GM18951 (cell line): ENCODE results near the gene BMP8A.
"Not testable (repeated sequence)": the region's sequence is repeated elsewhere in the genome, so short reads cannot be mapped to it uniquely, and the experiment has no call there.

ENCODE experiments used
- POLR2A ChIP-seq: IDR thresholded peaks from 4 replicates; pipeline ENCODE4 v1.6.1; 2011; ENCODE audit warnings: mild to moderate bottlenecking; ENCODE audit not compliant: insufficient read length, insufficient read depth; ENCODE audit errors: extremely low read depth
- in situ Hi-C: fragments of 300-500 bp; cut with MboI; formaldehyde crosslinking; loops from one replicate; pipeline ENCODE4 v1.12.0; 2022; ENCODE audit warnings: low sequenced_read_pairs, mixed read lengths, inconsistent platforms; ENCODE audit not compliant: unreplicated experiment

BMP8A gene

DNA sequence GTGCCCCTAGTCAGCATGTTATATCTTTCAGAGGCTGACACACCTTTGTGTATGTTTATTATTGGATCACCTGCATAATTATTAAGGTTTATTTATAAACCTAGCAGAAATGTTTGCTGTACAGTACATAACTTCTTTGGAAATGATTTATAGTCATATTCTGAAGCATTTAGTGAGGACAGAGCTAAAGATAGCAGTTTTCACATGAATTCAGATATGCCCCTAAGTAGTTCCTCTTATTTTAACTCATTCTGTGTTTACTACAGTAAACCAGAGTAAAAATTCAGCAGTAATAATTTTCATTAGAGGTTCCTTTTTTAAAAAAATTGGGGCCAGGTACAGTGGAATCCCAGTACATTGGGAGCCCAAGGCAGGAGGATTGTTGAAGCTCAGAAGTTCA is 21.4 kb upstream of the BMP8A start:
- in situ Hi-C loops: no loop called here
- no peak for TF ChIP-seq POLR2A

DNA sequence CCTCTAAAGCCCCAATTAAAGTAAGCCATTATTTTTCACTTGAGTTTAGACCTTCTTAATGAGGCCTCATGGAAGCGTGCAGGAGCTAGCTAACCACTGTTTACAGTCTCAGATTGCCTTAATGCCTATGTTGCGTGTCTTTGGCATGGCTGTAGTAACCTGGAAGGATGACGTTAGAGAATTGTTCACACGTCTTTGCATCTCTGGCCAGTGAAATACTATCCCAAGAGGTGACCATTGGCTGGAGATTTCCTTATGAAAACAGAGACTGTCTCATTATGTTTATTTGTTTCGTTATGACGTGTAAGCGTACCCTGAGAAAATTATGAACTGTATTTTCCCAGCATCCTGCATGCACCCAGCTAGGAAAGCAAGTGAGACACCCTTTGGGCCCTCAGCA is 18.6 kb upstream of the BMP8A start:
- in situ Hi-C loops: no loop called here
- no peak for TF ChIP-seq POLR2A

DNA sequence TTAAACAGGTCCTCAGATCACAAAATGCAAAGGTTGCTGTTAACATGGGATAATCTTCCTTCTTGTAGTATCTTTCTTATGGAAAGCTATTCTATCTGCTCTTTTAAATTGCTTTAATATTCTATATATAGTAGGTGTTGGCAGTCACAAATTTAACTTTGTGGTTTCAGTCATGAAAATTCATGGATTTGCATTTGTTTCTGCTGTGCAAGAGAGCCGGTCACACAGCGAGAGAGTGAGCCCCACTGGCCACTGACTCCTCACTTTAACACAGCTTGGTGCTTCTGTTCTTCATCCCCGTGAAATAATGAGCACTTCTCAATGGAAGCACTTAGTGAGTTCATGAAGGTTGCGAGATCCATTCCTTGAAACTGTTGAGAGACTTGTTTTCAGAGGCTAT is 18.1 kb upstream of the BMP8A start:
- in situ Hi-C loops: no loop called here
- TF ChIP-seq POLR2A: no peak

DNA sequence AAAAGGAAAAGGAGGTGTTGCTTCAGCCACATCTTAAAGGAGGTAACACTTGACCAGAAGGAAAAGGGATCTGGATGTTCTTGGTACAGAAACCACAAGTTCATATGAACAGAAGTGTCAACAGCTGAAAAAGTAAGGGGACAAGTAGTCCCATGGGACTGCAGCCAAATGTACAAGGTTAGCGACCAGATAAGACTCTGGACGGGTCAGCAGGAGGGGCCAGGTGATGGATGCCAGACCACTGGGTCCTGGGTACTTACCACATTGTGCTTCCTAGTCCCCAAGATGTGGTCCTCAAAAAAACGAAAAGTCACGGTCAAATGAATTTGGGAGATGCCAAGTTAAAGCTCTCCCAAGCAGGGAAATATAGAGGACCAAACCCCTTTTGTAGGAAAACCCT is 16.6 kb upstream of the BMP8A start:
- no peak for TF ChIP-seq POLR2A
- in situ Hi-C loops: no loop called here

DNA sequence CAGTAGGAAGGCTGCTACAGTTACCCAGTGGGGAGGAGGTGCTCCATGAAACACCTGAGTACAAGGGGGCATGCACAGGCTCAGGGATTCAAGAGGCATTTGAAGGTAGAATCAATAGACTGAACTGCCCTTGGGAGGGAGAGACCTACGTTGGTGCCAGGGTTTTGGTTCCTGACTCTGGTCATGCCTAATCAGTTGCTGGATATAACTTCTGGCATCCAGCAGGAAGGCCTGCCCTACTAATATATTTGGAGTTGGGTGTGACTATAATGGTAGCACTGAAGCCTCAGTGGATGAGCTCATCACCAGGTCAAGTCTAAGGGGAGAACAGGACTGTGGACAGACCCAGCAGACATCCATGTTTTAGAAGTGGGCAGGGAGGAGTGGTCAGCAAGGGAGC is 15.9 kb upstream of the BMP8A start:
- in situ Hi-C loops: not testable (repeated sequence)

DNA sequence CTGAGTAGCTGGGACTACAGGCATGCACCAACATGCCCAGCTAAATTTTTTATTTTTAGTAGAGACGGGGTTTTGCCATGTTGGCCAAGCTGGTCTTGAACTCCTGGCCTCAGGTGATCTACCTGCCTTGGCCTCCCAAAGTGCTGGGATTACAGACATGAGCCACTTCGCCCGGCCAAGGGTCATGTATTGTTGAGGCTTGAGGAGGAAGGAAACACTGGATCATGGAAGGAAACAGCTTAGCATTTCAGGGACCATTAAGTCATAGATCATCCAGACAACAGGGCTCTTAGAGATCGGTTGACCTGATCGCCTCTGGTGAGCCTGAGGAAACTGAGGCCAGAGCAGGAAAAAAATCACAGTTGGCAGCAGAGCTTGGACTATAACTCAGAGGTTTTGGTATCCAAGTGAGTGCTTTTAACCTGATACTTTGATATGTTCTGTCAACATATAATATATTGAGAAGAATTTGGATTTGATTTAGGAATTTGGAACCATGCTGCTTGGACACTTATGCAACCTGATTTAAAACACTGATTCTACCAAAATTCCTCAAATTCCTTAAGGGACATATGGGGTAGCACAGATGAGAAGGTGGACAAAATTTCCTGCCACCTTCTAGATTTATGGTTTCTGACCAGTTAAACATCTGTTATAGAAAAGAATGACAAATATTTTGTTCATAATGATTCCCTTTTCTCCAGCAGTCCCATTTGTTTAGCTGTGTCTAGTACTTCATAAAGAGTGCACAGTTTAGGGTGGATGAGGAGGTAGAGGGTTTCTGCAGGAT is 13.1 kb upstream of the BMP8A start:
- no peak for TF ChIP-seq POLR2A
- in situ Hi-C loops: no loop called here

DNA sequence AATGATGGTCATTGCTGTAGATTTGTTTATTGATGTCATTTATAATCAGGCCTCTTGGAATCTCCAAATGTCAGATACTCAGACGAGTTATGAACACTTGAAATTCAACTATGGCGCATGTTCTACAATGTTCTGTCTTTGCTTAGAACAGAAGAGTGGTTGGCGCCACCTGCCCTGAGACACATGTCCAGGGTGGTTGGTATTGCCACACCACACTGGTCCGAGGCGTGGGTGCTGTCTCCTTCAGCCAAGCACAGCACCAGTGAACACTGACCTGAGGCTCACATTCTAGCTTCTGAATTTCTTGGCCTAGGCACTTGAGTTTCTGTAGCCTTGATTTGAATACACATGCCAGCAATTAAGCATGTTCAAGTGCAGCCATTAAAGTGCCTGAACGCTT is 10.1 kb upstream of the BMP8A start:
- in situ Hi-C loops: loop anchor here (10.0 kb wide), 1 partner anchor 54 kb away; no protein-coding TSS in a partner anchor
- TF ChIP-seq POLR2A: no peak

DNA sequence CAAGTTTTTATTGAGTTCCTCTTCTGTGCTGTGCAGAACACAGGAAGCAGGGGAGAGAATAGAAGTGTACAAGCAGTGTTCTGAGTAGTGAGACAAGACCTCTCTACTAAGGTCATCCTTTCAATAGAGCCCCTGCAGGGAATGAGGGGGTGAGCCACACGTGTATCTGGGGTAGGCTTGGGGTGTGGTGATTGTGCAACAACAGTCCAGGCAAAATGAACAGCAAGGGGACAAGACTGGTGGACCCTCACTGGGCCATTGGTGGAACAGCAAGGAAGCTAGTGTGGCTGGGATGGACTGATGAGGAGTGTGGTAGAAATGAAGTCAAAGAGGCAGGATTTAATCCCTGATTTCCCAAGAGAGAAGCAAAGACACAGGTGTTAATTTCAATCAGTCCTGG is 8.2 kb upstream of the BMP8A start:
- TF ChIP-seq POLR2A: no peak
- in situ Hi-C loops: loop anchor here (10.0 kb wide), 1 partner anchor 52 kb away; no protein-coding TSS in a partner anchor

DNA sequence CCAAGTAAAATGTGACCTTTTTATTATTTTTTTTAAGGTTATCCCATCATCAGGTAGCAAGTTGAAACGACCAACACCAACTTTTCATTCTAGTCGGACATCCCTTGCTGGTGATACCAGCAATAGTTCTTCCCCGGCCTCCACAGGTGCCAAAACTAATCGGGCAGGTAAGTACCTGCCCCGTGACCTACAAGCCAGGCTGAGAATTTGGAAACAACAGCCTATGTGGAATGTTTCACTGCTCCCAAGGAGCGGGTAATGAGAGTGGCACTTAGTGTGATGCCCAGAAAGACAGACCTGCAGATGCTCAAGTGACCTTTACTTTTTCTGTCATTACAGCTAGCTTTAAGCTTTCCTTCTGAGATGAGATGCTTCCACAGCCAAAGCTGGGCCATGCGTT is 6.9 kb upstream of the BMP8A start:
- in situ Hi-C loops: loop anchor here (10.0 kb wide), 1 partner anchor 50 kb away; no protein-coding TSS in a partner anchor
- no peak for TF ChIP-seq POLR2A

DNA sequence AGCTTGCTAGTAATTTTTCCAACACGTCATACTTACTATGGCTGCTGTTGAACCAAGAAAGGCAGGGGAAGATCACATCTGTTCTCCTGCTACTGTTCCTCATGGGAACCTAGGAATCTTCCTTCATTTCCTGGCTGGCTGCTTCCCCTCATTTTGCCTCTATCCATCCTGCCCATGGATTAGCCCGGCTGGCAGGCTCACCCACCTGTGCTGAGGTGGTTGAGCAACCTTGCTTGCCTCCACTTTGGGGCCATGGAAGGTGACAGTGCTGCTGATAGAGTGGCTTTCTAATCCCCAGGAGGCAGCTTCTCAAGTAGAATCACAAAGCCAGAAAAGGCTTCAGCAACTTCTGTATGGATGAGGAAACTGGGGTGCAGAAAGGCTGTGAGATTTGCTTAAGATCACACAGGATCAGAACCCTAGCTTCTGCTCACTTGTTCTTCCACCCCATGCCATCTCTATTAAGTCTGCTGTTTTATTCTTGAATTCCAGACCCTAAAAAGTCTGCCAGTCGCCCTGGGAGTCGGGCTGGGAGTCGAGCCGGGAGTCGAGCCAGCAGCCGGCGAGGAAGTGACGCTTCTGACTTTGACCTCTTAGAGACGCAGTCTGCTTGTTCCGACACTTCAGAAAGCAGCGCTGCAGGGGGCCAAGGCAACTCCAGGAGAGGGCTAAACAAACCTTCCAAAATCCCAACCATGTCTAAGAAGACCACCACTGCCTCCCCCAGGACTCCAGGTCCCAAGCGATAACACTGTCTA is 6.2 kb upstream of the BMP8A start:
- TF ChIP-seq POLR2A: no peak
- in situ Hi-C loops: loop anchor here (10.0 kb wide), 1 partner anchor 50 kb away; no protein-coding TSS in a partner anchor

DNA sequence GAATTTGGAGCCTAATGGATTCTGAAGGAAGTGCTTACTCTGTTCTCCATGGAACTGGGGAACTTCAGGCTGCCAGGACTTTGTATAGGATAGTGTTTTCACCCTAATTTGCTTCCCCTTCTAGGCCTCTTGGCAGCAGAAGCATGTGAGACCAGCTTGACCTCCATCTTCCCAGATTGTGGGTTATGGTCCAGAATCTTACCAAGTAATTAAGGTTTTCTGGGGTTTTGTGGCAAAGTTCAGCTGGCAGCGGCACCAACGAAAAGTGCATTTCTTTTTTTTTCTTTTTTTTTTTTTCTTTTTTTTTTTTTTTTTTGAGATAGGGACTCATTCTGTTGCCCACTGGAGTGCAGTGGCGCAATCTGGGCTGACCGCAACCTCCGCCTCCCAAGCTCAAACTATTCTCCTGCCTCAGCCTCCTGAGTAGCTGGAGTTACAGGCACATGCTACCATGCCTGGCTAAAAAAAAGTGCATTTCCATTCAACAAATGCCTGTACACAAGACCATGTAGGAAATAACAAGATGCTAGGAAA is 3.4 kb upstream of the BMP8A start:
- no peak for TF ChIP-seq POLR2A
- in situ Hi-C loops: loop anchor here (10.0 kb wide), 1 partner anchor 47 kb away; no protein-coding TSS in a partner anchor

DNA sequence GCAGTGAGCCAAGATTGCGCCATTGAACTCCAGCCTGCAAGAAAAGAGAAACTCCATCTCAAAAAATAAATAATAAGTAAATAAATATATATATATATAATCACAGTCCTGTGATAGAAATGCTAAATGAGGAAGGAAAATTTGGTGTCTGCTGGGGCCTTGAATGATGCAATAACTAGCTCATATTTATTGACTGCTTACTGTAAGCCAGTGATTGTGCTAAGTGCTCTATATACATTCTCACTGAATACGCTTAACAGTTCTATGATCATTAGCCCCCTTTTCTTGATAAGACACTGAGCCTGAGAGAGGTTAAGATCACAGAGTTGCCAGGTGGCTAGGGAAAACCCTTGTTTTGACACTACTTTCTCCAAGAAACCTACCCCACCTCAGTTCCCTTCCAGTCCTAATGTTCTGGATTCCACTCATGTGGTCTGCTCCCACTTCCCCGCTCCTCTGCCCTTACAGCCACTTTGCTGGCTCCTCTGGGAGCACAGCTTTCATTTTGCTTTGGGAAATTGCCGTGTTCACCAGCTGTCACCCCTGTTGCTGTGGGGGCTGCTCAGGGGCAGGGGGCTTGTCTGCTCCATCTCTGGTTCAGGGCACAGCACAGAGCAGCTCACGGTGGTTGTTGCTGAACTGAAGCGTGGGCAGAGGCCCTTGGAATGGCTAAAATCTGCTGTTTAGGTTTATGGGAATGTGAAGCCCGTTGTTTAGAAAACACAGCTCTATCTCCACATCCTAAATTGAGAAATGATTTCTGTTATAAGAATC is 2.5 kb upstream of the BMP8A start:
- in situ Hi-C loops: loop anchor here (10.0 kb wide), 1 partner anchor 46 kb away; no protein-coding TSS in a partner anchor

More for the DNA sequence above, 2.5 kb upstream of the BMP8A start:
- TF ChIP-seq POLR2A: no peak
